DMS153 (cell line): ENCODE measurements around the gene TEX22.

Experiments used
- DNase-seq: peaks from one replicate; lab custom pipeline; 2025; lab: John Stamatoyannopoulos, UW

The TEX22 gene

DNA sequence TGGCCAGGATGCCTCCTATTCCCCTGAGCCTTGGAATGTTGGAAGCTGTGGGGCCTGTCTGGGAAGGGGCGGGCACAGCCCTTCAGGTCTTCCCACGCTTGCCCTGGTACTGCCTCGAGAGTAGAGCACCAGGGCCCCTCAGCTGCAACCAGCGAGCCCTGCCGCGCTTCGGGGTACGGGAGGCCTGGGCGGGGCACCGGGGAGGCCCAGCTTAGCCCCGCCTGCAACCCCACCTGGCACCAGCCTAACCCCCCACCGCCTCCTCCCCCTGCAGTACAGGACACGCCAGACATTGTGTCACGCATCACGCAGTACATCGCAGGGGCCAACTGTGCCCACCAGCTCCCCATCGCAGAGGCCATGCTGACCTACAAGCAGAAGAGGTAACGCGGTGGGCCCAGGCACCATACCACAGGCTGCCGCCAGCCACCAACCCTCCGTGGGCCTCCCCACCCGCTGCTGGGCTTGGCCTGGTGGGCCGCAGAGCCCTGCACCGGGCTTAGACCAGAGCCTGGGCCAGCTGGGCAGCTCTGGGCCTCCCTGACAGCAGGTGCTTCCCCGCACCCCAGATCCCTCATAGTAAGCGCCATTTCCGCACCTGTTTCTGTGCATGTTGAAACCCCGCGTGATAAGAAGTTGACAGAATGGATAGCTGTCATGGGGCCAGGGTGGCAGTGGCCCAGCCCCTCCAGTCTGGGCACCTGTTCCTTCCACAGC, 13.6 kb upstream of the TEX22 start:
- DNase-seq: no peak

DNA sequence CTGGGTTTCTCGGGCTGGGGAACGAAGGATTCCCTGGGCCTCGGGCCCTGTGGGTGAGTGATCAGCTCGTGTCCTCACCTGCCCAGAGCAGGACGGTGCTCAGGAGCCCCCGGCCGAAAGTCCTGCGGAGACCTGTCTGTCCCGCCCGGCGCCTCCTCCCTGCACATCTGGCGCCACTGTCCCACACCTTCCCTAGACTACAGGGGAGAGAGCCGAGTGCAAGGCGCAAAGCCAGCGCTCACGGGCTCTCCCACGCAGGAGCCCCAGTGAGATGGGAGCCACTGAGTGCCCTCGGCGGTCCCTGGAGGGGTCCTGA, 13.1 kb upstream of the TEX22 start:
- no peak for DNase-seq

DNA sequence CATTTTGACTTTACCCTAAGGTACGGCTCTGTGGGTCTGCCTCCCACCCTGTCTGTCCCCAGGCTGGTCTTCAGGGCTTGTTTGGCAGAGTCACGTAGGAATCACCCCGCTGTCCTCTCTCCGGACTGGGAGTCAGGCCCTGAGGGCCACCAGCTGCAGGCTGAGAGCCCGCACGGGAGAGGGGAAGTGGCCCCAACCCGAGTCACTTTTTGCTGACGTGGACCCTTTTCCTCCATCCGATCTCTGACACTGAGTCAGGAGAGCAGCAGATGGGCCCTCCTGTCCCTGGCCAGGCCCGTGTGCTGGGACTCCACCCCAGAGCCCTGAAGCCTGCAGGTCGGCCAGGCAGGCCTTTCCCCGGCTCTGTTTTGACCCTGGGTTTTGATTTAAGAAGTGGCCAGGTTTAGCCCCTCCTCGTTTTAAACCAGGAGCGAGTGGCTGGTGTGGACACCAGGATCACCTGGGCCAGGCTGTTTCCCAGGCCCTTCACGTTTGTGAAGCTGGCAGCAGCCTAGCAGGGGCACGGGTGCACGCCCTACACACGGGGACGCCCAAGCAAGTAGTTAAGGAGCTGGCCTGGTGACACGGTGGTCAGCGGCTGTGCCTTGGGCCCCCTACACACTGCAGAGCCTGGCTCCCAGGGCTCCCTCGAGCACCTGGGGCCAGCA, 12.5 kb upstream of the TEX22 start:
- no peak for DNase-seq

DNA sequence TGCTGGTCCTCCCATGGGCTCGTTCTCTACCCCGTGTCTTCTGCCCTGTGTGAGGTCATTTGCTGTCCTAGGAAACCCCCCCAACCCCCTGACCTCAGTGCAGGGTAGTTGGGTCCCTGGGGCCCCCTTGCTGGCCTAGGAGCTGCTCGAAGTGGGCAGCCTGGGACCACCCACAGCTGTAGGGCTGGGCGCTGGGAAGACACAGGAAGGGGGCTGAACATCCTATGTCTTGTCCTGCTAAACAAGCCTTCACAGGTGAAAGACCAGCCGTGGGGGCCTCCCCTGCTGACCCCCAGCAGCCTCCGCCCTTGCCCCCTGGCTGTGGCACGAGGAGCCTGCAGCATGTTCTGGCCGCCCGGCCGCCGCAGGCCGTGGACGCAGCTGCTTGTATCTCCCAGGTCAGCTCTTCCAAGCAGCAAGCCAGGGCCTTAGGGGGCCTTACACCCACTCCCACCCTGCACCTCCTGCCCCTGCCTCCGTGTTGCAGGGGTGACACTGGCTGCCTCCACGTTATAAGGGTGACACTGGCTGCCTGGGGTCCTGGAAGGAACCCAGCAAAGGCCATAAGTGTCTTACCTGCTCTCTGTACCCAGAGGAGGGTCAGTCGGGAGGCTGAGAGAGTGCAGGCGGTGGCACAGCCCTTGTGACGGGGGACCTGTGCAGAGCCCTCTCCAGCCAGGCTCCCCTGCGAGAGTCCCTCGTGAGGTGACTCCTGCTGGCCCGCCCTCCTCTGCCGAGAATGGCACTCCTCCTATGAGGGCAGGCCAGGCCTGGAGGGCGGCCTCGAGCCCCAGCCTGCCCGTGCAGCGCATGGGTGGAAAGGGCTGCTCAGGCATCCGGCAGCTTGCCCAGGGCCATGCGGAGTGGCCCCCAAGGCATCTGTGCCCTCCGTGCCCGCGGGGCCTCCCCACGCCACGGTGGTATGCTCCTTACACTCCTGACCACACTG, 11.5 kb upstream of the TEX22 start:
- DNase-seq: no peak

DNA sequence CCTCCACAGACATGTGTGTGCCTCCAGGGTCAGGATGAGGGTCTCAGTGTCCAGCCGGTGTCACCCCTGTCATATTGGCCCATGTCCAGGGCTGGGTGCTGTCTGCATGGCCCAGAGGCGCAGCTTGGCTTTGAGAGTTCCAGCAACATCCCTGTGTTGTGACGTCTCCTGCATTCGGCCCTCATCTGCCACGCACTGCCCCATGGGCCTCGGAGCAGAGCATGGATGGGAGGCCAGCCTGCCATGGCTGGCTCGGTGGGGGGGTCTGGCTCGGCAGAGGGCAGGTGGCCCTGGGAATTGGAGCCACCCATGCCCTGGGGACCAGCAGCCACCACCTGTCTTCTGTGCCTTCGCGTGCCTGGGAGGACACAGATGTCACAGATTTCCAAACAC, 10.8 kb upstream of the TEX22 start:
- DNase-seq: no peak

DNA sequence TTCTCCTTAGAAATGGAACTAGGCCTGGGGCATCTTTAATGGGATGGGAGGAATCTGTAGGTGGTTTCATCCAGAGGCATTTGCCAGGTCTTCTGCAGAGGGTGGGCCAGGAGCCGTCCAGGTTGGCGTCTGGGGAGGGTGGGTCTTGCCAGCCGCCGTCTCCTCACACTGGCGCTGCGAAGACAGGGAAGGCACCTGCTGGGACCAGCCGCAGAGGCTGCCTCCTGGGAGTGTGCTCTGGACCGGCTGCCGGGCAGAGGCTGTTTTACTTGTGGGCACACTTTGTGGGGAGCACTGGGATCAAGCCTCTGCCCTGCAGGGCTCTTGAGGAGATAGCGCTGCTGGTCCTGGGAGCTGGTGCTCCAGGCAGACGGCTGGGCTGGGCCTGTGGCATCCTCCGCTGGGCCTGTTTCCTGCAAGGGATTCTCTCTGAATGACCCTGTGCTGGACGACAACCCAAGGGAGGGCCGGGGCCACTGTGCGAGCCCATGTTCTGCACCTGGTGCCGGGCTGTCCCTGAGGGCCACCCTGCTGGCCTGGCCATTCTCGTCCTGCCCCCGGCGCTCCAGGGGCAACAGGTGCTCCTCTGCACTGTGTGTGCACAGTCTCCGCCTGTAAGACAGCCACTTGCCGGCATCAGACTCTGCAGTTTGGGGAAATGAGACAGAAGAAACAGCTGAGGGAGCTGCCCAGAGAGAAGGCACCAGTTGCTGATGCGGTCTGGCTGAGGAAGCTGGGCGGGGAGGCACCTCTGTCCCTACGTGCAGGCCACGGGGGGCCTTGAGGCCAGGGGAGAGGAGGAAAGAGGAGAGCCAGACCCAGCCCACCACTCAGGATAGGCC, 10.0 kb upstream of the TEX22 start:
- DNase-seq: no peak

DNA sequence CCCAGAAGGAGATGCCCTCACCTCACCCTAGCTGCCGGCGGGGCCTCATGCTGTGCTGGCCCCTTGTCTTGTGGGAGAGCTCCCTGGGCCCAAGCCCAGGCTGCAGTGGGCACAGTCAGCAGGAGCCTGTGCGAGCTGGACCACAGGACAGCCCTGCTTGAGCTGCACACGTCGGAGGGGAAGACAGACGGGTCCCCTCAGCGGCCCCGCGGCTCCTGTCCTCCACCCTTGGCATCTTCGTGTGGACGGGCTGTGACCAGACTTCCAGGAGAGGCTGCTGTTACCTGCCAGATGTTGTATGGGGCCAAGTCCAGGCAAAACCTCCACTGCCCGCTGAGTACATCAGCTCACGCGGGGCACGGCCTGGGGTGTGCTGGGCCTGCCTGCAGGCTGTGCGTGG, 9.4 kb upstream of the TEX22 start:
- DNase-seq: no peak

DNA sequence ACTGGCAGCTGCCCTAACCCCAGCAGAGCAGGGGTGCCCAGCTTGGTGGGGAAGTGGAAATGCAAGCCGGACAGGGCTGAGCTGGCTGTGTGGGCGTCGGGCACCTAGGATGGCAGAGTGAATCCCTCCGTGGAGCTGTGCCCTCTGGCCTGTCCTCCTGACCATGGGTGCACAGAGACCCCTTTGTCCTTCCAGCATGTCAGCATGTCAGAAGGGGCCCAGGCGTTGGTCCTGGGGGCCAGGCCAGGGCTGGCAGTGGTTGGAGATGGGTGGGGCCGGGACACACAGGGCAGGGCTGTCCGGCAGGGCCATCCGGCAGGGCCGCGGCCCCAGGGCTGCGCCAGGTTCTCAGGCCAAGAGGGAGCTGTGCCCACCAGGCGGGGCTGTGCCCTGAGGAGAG, 8.8 kb upstream of the TEX22 start:
- no peak for DNase-seq

DNA sequence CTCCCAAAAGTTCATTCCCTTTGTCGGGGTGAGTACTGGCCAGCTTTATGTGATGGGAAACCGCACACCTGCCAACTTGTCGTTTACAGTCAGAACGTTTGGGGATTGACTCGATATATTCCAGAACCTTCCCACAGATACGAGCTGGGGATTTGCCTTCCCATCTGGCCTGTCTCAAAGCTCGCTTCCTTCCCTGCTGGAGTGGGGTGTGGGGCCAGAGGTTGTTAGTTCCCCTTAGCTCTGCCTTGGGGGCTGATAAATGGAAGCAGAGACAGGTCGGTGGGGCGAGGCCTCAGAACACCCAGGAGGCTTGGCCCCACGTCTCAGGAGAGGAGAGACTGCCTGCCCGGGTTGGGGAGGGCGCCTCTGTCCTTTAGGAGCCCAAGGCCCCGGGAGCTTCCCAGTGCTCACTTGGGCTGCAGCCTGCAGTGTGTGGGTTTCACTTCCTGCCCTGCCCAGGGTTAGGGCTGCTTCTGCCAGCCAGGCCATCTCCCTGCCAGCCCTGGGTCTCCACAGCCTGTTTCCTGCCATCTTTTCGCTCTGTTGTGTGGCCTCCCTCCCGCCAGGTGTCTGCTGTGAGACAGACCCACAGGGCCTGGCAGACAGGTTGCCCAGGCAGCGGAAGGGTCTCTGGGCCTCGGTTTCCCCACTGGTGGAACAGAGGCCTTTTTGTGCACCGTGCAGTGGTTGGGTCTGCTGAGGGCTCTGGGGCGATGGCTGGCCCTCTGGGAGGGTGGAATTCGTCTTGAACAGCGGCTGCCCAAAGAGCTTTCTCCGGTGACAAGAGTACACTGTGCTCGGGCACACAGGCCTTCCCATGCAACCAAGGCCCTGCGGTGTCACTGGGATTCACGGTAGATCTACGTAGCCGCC, 8.1 kb upstream of the TEX22 start:
- DNase-seq: no peak

DNA sequence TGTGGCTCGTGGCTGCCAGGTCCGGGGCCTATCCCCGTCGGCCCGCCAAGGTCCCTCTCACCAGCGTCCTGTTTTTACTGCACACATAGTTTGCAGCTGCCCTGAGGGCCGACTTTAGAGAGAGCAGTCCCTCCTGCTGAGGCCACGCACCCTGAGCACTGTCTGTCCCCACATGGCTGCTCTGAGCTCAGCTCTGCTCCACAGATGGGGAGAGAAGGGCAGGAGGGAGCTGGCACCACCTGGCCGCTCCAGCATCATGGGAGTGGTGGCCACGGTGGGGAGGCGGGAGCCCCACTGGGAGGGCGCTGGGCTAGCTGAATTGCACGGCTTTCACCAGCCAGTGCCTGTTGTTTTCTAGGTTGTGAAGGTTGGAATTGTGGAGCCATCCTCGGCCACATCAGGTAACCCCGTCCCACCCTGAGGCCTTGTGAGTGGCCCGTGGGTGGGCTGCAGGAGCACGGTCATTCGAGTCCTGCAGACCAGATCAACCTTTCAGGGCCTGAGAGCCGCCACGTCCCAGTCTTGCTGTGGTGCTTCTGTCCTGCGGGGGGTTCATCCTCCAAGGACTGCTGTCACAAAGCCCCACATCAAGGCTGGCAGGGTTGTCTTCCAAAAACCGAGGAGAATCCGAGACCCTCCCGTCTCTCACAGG, 7.4 kb upstream of the TEX22 start:
- DNase-seq: no peak

DNA sequence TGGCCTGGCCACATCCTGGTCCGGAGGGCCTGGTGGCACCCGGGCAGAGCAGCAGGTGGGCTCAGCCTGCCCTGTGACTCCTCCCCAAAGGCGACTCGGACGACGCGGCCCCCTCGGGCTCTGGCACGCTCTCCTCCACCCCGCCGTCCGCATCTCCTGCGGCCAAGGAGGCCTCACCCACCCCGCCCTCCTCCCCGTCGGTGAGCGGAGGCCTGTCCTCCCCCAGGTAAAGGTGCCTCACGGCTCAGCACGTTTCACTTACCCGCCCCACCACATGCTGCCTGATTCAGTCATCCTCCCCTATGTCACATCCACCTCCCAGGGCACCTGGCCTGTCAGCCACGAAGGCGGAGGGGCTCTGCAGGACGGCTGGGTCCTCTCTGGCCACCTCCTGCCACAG, 6.8 kb upstream of the TEX22 start:
- no peak for DNase-seq

DNA sequence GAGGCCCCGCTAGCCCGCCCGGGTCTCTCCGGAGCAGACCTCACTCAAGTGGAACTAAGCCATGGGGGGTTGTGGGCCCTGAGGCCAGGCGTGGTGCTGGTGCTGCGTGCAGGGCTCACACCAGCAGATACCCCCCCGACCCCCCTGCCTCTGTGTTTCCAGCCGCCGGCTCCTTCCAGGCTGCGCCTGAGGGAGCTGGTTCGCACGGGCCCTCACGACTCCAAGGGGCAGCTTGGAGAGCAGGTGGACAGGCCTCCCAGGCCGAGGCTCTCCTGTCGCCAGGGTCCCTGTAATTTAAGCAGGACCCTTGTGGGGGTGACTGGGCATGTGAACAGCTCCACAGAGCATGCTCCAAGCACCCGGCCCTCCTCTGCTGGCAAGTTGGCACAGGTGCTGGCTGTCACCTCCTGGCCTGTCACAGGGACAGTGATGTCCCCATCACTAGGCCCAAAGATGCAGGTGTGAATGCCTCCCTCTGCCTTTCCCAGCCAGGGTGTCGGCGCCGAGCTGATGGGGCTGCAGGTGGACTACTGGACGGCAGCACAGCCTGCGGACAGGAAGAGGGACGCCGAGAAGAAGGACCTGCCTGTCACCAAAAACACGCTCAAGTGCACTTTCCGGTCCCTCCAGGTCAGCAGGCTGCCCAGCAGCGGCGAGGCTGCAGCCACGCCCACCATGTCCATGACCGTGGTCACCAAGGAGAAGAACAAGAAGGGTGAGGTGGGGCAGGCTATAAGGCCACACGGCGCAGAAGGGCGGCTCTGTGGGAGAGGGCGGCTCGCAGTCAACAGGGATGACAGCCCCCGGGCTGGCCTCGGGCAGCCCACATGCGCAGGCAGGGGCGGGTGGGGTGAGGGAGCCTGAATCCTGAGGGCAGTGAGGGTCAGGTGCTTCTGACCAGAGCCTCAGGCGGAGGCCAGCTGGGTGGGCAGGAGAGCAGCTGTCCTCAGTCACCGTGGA, 5.9 kb upstream of the TEX22 start:
- no peak for DNase-seq

DNA sequence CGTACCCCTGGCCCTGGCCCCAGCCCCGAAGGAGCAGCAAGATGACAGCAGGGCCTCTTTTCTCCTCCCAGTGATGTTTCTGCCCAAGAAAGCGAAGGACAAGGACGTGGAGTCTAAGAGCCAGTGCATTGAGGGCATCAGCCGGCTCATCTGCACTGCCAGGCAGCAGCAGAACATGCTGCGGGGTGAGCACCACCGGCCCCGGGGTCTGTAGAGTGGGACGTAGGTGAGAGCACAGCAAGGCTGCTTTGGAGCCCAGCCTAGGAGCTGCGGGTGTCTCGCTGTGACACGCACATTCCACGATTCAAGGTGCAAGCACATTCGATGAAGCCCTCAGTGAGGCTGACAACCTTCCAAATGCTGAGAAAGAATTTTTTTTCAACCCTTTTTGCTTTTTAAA, 5.2 kb upstream of the TEX22 start:
- DNase-seq: no peak

DNA sequence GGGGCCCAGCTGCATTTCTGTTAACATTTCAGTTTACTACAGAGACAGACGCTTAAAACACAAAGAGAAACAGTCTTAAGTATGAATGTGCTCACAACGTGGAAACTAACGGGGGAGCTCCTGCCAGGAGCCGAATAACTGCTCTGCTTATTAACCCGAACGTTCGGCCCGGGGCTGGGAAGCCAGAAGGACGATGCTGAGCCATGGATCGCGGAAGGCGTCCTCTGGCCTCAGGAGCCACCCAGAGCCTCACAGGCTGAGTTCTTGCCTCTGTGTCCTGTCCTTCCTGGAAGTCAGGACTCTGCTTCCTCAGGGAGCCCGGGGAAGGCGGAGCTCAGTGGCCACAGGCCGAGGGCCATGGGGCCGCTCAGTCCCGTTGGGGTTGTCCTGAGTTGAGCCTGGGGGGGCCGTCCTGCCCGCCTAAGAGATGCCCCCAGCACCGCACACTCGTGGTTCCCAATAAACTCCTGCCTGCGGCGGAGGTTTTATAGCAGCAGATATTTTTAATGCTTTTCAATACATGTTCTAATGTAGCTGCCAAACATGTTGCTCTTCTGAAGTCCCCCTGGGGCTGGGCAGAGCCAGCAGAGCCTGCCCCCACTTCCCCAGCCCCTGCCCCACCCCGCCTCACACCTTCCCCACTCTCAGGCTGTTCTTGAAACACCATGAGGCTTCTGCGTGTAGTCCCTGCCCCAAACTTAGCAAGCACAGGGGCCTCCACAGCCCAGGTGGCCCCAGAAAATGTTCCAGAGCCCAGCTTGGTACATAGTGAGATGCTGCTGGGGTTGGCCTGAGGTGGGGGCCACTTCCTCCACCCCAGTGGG, 3.4 kb upstream of the TEX22 start:
- DNase-seq: no peak

DNA sequence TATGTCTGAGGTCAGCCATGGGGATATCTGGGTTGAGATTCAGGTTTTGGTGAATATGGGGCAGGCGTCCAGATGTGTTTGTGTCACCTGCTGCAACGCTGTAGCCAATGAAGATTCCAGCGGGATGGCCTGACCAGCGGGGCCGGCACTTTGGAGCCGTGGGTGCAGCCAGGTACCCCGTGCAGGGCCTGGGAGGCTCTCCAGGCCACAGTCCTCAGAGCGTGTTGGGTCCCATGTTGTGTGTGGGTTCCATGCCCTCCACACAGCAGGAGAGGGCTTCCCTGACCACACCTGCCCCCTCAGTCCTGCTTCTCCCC, 2.8 kb upstream of the TEX22 start:
- DNase-seq: no peak

DNA sequence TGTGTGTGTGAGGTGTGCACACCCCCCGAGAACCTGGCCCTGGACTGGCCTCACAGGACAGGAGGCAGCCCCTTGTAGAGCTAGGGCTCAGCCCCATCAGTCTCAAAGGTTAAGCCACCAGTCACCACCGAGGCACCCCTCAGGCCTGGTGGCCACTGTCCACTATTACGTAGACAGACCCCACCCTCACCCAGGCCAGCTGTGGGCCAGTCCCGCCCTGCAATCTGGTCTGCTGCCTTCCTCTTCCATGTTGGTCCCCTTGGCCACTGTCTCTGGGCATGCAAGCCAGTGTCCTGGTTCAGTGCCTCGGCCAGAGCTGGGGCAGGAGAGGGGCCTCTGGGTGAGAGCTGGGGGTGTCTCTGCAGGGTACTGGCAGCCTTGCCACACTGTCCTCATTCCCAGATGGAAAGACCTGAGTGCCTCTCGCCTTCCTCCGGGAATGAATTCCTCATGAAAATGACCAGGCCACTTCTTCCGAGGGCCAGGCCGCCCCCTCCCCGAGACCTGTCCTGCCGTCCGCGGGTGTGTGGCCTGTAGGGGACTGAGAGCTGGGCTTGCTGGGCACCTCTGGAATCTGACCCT, 897 bp upstream of the TEX22 start:
- no peak for DNase-seq

DNA sequence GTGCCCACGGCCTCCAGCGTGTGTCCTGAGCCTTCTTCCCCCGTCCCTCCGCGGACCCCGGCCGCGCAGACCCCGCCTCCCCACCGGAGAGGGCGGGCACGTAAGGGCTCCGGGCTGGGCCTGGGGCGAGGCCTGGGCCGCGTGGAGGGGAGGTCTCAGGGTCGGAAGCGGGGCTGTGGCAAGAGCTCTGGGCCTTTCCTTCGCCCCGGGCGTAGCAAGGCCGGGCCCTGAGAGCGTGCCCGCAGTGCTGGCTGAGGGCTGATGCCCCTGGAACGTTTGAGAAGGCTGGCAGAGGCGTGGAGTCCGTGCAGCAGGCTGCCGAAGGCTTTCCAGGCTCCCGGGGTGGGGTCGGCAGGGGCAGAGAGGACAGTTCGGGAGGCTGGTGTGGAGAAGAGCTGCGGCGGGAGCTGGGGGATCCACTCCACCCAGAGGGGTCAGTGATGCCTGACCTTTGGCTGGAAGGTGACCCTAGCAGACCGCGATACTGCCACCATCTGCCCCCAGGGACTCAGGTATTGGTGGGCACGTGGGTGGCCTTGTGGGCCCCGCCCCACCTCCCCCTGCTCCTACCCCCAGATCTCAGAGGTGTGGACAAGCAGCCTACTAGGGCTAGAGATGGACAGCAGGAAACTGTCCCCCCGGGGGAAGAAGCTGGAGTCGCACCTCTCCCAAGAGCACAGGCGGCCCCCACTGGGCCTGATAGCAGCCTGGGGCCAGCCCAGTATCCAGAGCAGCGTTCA, 558 bp downstream of the TEX22 start:
- no peak for DNase-seq

DNA sequence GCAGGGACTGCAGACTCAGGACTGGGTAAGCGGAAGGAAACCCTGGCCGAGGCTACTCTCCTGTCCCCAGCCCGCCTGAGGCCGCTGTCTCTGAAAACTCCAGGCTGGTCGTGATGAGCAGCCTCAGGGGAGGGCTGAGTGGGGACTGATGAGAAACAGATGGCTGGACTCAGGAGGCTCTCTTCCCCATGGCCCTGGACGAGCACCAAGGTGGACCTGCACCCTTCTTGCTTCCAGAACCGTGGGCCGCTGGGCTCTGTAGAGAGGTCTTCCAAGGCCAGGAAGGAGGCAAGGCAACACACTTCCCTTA, 1.1 kb downstream of the TEX22 start:
- no peak for DNase-seq
